Activated T-cell treated with anti-CD3 and anti-CD28 coated beads for 48 hours (primary cell): Measurements from ENCODE around the gene HGFAC.

Source experiments
- DNase-seq: peaks from one replicate; pipeline ENCODE4 v3.0.0-alpha.2; 2020; ENCODE audit warnings: low read depth

Gene HGFAC

GRCh38 chr4:3426465-3427133, 15.2 kb upstream of the HGFAC start:
- no peak for DNase-seq

GRCh38 chr4:3427134-3427476, 14.7 kb upstream of the HGFAC start:
- no peak for DNase-seq

GRCh38 chr4:3427706-3428446, 13.9 kb upstream of the HGFAC start:
- DNase-seq, result no peak

GRCh38 chr4:3429651-3430050, 12.1 kb upstream of the HGFAC start:
- DNase-seq, result no peak

- no peak for DNase-seq
Measured at GRCh38 chr4:3430524-3430923, 11.2 kb upstream of the HGFAC start.

- DNase-seq, result no peak
Measured at GRCh38 chr4:3431446-3431993, 10.2 kb upstream of the HGFAC start.

GRCh38 chr4:3432381-3432790, 9.4 kb upstream of the HGFAC start:
- no peak for DNase-seq

- DNase-seq, result no peak
Measured at GRCh38 chr4:3433138-3433869, 8.5 kb upstream of the HGFAC start.

- no peak for DNase-seq
Measured at GRCh38 chr4:3434881-3435685, 6.7 kb upstream of the HGFAC start.

- DNase-seq, result no peak
Measured at GRCh38 chr4:3435686-3435956, 6.1 kb upstream of the HGFAC start.

GRCh38 chr4:3436048-3436797, 5.5 kb upstream of the HGFAC start:
- no peak for DNase-seq

- DNase-seq, result no peak
Measured at GRCh38 chr4:3436798-3437581, 4.8 kb upstream of the HGFAC start.

GRCh38 chr4:3437582-3437936, 4.2 kb upstream of the HGFAC start:
- DNase-seq, result no peak

GRCh38 chr4:3437998-3438846, 3.5 kb upstream of the HGFAC start:
- DNase-seq, result no peak

- DNase-seq, result no peak
Measured at GRCh38 chr4:3438847-3439180, 3.0 kb upstream of the HGFAC start.

- no peak for DNase-seq
Measured at GRCh38 chr4:3439391-3439790, 2.4 kb upstream of the HGFAC start.

GRCh38 chr4:3440011-3440410, 1.8 kb upstream of the HGFAC start:
- no peak for DNase-seq

- DNase-seq, result no peak
Measured at GRCh38 chr4:3440979-3441500, 728 bp upstream of the HGFAC start.

- no peak for DNase-seq
Measured at GRCh38 chr4:3442460-3442958, 741 bp downstream of the HGFAC start.
